Skeletal muscle satellite cell (primary cell): ENCODE results near the gene MUC15.

Experiments
- H3K27me3 ChIP-seq: 2 replicates; pipeline ENCODE4 v1.7.0; 2013; ENCODE audit warnings: low read length; ENCODE audit not compliant: control insufficient read depth, insufficient read depth
- H3K36me3 ChIP-seq: 2 replicates; pipeline ENCODE4 v1.7.0; 2013; ENCODE audit warnings: mild to moderate bottlenecking, control low read depth, low read length; ENCODE audit not compliant: insufficient read depth
- H3K4me1 ChIP-seq: 2 replicates; pipeline ENCODE4 v1.7.0; 2013; ENCODE audit warnings: low read length; ENCODE audit not compliant: control insufficient read depth, insufficient read depth
- H3K4me2 ChIP-seq: 2 replicates; pipeline ENCODE4 v1.7.0; 2013; ENCODE audit warnings: mild to moderate bottlenecking, low read length
- H3K4me3 ChIP-seq: 2 replicates; pipeline ENCODE4 v1.7.0; 2013; ENCODE audit warnings: low read length
- H3K9ac ChIP-seq: 2 replicates; pipeline ENCODE4 v1.7.0; 2013; ENCODE audit warnings: mild to moderate bottlenecking, low read depth, low read length, moderate library complexity
- H3K9me3 ChIP-seq: replicated peaks from 2 replicates; pipeline ENCODE4 v1.7.0; 2013; ENCODE audit warnings: mild to moderate bottlenecking, control low read depth, low read length

MUC15 gene

GRCh38 chr11:26572770-26573402 lies 823 bp upstream of the MUC15 start:
- H3K9me3 ChIP-seq, result no peaks in the 10 kb centered on the region
- H3K27me3 ChIP-seq, result peaks cover 5% of the 10 kb centered on the region
- no peak overlapping the region for H3K4me3 ChIP-seq
- no peak overlapping the region for H3K9ac ChIP-seq
- no peaks in the 10 kb centered on the region for H3K36me3 ChIP-seq
- no peak overlapping the region for H3K4me2 ChIP-seq
- no peaks in the 10 kb centered on the region for H3K4me1 ChIP-seq

- Histone ChIP-seq H3K4me3 (no peak overlapping the region), H3K9me3 (no peaks in the 10 kb centered on the region), H3K9ac (no peak overlapping the region), H3K36me3 (no peaks in the 10 kb centered on the region), H3K4me1 (no peaks in the 10 kb centered on the region), H3K27me3 (peaks cover 12% of the 10 kb centered on the region), H3K4me2 (no peak overlapping the region)
These were observed 2.4 kb downstream of the MUC15 start for GRCh38 chr11:26569646-26570045.

GRCh38 chr11:26558190-26558589 lies 13.9 kb downstream of the MUC15 start:
- peaks cover 12% of the 10 kb centered on the region for H3K27me3 ChIP-seq
- no peaks in the 10 kb centered on the region for H3K4me1 ChIP-seq
- H3K9ac ChIP-seq, result no peak overlapping the region
- H3K4me3 ChIP-seq, result no peak overlapping the region
- H3K36me3 ChIP-seq, result no peaks in the 10 kb centered on the region
- H3K4me2 ChIP-seq, result no peak overlapping the region
- no peaks in the 10 kb centered on the region for H3K9me3 ChIP-seq

- no peak overlapping the region for H3K4me3 ChIP-seq
- H3K4me1 ChIP-seq, result no peaks in the 10 kb centered on the region
- H3K9ac ChIP-seq, result no peak overlapping the region
- H3K36me3 ChIP-seq, result no peaks in the 10 kb centered on the region
- H3K27me3 ChIP-seq, result peaks cover 12% of the 10 kb centered on the region
- H3K4me2 ChIP-seq, result no peak overlapping the region
- no peaks in the 10 kb centered on the region for H3K9me3 ChIP-seq
These were observed 14.4 kb downstream of the MUC15 start for GRCh38 chr11:26557666-26558065.

- no peaks in the 10 kb centered on the region for H3K4me1 ChIP-seq
- no peaks in the 10 kb centered on the region for H3K9me3 ChIP-seq
- H3K27me3 ChIP-seq, result peaks cover 13% of the 10 kb centered on the region
- H3K9ac ChIP-seq, result no peak overlapping the region
- no peak overlapping the region for H3K4me3 ChIP-seq
- H3K4me2 ChIP-seq, result no peak overlapping the region
- no peaks in the 10 kb centered on the region for H3K36me3 ChIP-seq
These were observed 15.5 kb downstream of the MUC15 start for GRCh38 chr11:26556582-26556981.

GRCh38 chr11:26554455-26554854 lies 17.6 kb downstream of the MUC15 start:
- no peaks in the 10 kb centered on the region for H3K4me1 ChIP-seq
- H3K9ac ChIP-seq, result no peak overlapping the region
- H3K36me3 ChIP-seq, result no peaks in the 10 kb centered on the region
- no peak overlapping the region for H3K4me2 ChIP-seq
- H3K4me3 ChIP-seq, result no peak overlapping the region
- peaks cover 13% of the 10 kb centered on the region for H3K27me3 ChIP-seq
- H3K9me3 ChIP-seq, result no peaks in the 10 kb centered on the region

- H3K9ac ChIP-seq, result no peak overlapping the region
- no peak overlapping the region for H3K4me2 ChIP-seq
- no peaks in the 10 kb centered on the region for H3K36me3 ChIP-seq
- no peaks in the 10 kb centered on the region for H3K9me3 ChIP-seq
- no peak overlapping the region for H3K4me3 ChIP-seq
- no peaks in the 10 kb centered on the region for H3K4me1 ChIP-seq
- H3K27me3 ChIP-seq, result peaks cover 13% of the 10 kb centered on the region
These were observed 18.9 kb downstream of the MUC15 start for GRCh38 chr11:26553182-26553581.

- H3K9ac ChIP-seq, result no peak overlapping the region
- H3K4me3 ChIP-seq, result no peak overlapping the region
- no peak overlapping the region for H3K4me2 ChIP-seq
- H3K36me3 ChIP-seq, result no peaks in the 10 kb centered on the region
- H3K27me3 ChIP-seq, result peaks cover 13% of the 10 kb centered on the region
- no peaks in the 10 kb centered on the region for H3K4me1 ChIP-seq
- H3K9me3 ChIP-seq, result no peaks in the 10 kb centered on the region
These were observed 20.8 kb downstream of the MUC15 start for GRCh38 chr11:26551186-26551801.

GRCh38 chr11:26550022-26550421 lies 22.0 kb downstream of the MUC15 start:
- Histone ChIP-seq H3K27me3 (peaks cover 9% of the 10 kb centered on the region), H3K9me3 (no peaks in the 10 kb centered on the region), H3K4me1 (no peaks in the 10 kb centered on the region), H3K4me3 (no peak overlapping the region), H3K36me3 (no peaks in the 10 kb centered on the region), H3K4me2 (no peak overlapping the region), H3K9ac (no peak overlapping the region)

GRCh38 chr11:26549176-26549575 lies 22.9 kb downstream of the MUC15 start:
- Histone ChIP-seq H3K36me3 (no peaks in the 10 kb centered on the region), H3K9ac (no peak overlapping the region), H3K9me3 (no peaks in the 10 kb centered on the region), H3K4me2 (no peak overlapping the region), H3K4me3 (no peak overlapping the region), H3K27me3 (peaks cover 4% of the 10 kb centered on the region), H3K4me1 (no peaks in the 10 kb centered on the region)

GRCh38 chr11:26541870-26542269 lies 30.2 kb downstream of the MUC15 start:
- Histone ChIP-seq H3K4me2 (no peak overlapping the region), H3K9ac (no peak overlapping the region), H3K27me3 (no peaks in the 10 kb centered on the region), H3K4me3 (no peak overlapping the region), H3K9me3 (no peaks in the 10 kb centered on the region), H3K4me1 (no peaks in the 10 kb centered on the region), H3K36me3 (no peaks in the 10 kb centered on the region)

- H3K36me3 ChIP-seq, result no peaks in the 10 kb centered on the region
- H3K27me3 ChIP-seq, result no peaks in the 10 kb centered on the region
- no peak overlapping the region for H3K4me2 ChIP-seq
- H3K9me3 ChIP-seq, result no peaks in the 10 kb centered on the region
- H3K4me1 ChIP-seq, result no peaks in the 10 kb centered on the region
- H3K9ac ChIP-seq, result no peak overlapping the region
- no peak overlapping the region for H3K4me3 ChIP-seq
These were observed 32.5 kb downstream of the MUC15 start for GRCh38 chr11:26539517-26539916.
